ENCODE results near the gene CCDC159.

CCDC159 gene

DNA sequence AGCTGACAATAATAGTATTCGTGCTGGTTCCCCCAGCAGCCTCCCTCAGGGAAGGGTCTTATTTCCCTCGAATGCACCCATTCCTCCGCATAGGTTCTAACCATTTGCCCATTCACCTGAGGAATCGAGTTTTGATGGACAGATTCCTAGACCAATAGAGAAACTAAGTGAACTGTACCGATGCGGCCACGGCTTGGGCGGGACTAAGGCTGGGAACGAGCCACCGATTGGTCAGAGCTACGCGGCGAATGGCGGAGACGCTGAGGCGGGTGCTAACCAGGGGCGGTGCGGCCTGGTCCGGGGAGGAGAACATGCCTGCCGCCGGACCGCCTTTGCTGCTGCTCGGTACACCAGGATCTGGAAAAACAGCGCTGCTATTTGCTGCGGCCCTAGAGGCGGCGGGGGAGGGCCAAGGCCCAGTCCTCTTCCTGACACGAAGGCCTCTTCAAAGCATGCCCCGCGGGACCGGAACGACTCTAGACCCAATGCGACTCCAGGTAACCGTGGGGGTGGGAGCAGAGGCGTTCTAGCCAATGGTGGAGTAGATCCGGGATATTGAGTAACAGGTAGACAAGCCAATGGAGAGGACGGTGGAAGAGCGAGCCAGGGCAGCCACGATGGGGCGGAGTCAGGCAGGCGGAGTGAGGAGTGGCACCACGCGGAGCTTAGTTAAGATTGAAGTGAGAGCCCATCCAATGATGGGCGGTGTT, 28.3 kb downstream of the CCDC159 start, which contains the start of gene SWSAP1 (continued):
- TF ChIP-seq PRDM1 (tag by site-specific recombination; IDR thresholded peaks at IDR 0.05) (no peak), ZBTB7A (tag by site-specific recombination; IDR thresholded peaks at IDR 0.05; ENCODE audit: low read depth) (no peak; the same call in 1 of the 2 replicates), ZIC2 (tag by site-specific recombination; IDR thresholded peaks at IDR 0.05) (0 out of 2 replicates have a peak, but pooled peaks have one; percentile 12), ZNF146 (tag by site-specific recombination; IDR thresholded peaks at IDR 0.05) (no peak), FEZF1 (tag by site-specific recombination; IDR thresholded peaks at IDR 0.05) (no peak), ZNF23 (tag by site-specific recombination; IDR thresholded peaks at IDR 0.05; ENCODE audit: borderline replicate concordance) (no peak), ZNF530 (tag by site-specific recombination; IDR thresholded peaks at IDR 0.05; ENCODE audit: low read depth) (no peak), WT1 (tag by site-specific recombination; IDR thresholded peaks at IDR 0.05) (no peak), ZNF202 (tag by site-specific recombination; IDR thresholded peaks at IDR 0.05; ENCODE audit: borderline replicate concordance) (no peak), GLIS2 (tag by site-specific recombination; IDR thresholded peaks at IDR 0.05) (peak; percentile 39), ZFP3 (tag by site-specific recombination; IDR thresholded peaks at IDR 0.05; ENCODE audit: low read depth) (no peak), ZNF324 (tag by site-specific recombination; IDR thresholded peaks at IDR 0.05) (no peak), ZBTB17 (tag by site-specific recombination; IDR thresholded peaks at IDR 0.05) (peak; percentile 58), ZNF76 (tag by site-specific recombination; IDR thresholded peaks at IDR 0.05; ENCODE audit: borderline replicate concordance, low read depth) (peak; percentile 61; the same call in 1 of the 2 replicates), ZFP41 (tag by site-specific recombination; IDR thresholded peaks at IDR 0.05; ENCODE audit: borderline replicate concordance) (no peak), ZNF223 (tag by site-specific recombination; IDR thresholded peaks at IDR 0.05) (no peak), ZBTB21 (tag by site-specific recombination; IDR thresholded peaks at IDR 0.05) (0 out of 2 replicates have a peak, but pooled peaks have one; percentile 7), ZNF433 (tag by site-specific recombination; IDR thresholded peaks at IDR 0.05; ENCODE audit: low read depth) (no peak), ZNF155 (tag by site-specific recombination; IDR thresholded peaks at IDR 0.05) (no peak), HOXA7 (CRISPR knock-in tag; IDR thresholded peaks at IDR 0.05; ENCODE audit: borderline replicate concordance) (no peak)
- TF ChIP-seq, protein P1, sequence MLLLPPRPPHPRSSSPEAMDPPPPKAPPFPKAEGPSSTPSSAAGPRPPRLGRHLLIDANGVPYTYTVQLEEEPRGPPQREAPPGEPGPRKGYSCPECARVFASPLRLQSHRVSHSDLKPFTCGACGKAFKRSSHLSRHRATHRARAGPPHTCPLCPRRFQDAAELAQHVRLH (tag by site-specific recombination; IDR thresholded peaks at IDR 0.05) = peak; percentile 76; the same call in 1 of the 2 replicates
- TF ChIP-seq, protein P2, sequence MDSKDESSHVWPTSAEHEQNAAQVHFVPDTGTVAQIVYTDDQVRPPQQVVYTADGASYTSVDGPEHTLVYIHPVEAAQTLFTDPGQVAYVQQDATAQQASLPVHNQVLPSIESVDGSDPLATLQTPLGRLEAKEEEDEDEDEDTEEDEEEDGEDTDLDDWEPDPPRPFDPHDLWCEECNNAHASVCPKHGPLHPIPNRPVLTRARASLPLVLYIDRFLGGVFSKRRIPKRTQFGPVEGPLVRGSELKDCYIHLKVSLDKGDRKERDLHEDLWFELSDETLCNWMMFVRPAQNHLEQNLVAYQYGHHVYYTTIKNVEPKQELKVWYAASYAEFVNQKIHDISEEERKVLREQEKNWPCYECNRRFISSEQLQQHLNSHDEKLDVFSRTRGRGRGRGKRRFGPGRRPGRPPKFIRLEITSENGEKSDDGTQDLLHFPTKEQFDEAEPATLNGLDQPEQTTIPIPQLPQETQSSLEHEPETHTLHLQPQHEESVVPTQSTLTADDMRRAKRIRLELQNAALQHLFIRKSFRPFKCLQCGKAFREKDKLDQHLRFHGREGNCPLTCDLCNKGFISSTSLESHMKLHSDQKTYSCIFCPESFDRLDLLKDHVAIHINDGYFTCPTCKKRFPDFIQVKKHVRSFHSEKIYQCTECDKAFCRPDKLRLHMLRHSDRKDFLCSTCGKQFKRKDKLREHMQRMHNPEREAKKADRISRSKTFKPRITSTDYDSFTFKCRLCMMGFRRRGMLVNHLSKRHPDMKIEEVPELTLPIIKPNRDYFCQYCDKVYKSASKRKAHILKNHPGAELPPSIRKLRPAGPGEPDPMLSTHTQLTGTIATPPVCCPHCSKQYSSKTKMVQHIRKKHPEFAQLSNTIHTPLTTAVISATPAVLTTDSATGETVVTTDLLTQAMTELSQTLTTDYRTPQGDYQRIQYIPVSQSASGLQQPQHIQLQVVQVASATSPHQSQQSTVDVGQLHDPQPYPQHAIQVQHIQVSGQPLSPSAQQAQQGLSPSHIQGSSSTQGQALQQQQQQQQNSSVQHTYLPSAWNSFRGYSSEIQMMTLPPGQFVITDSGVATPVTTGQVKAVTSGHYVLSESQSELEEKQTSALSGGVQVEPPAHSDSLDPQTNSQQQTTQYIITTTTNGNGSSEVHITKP (tag by site-specific recombination; IDR thresholded peaks at IDR 0.05) = 0 out of 2 replicates have a peak, but pooled peaks have one; percentile 0
- TF ChIP-seq, protein P3, sequence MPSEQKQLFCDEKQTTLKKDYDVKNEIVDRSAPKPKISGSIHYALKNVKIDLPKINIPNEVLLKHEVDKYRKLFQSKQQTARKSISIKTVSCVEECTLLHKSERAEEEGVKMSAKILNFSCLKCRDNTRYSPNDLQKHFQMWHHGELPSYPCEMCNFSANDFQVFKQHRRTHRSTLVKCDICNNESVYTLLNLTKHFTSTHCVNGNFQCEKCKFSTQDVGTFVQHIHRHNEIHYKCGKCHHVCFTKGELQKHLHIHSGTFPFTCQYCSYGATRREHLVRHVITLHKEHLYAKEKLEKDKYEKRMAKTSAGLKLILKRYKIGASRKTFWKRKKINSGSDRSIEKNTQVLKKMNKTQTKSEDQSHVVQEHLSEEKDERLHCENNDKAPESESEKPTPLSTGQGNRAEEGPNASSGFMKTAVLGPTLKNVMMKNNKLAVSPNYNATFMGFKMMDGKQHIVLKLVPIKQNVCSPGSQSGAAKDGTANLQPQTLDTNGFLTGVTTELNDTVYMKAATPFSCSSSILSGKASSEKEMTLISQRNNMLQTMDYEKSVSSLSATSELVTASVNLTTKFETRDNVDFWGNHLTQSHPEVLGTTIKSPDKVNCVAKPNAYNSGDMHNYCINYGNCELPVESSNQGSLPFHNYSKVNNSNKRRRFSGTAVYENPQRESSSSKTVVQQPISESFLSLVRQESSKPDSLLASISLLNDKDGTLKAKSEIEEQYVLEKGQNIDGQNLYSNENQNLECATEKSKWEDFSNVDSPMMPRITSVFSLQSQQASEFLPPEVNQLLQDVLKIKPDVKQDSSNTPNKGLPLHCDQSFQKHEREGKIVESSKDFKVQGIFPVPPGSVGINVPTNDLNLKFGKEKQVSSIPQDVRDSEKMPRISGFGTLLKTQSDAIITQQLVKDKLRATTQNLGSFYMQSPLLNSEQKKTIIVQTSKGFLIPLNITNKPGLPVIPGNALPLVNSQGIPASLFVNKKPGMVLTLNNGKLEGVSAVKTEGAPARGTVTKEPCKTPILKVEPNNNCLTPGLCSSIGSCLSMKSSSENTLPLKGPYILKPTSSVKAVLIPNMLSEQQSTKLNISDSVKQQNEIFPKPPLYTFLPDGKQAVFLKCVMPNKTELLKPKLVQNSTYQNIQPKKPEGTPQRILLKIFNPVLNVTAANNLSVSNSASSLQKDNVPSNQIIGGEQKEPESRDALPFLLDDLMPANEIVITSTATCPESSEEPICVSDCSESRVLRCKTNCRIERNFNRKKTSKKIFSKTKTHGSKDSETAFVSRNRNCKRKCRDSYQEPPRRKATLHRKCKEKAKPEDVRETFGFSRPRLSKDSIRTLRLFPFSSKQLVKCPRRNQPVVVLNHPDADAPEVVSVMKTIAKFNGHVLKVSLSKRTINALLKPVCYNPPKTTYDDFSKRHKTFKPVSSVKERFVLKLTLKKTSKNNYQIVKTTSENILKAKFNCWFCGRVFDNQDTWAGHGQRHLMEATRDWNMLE (tag by site-specific recombination; conservative IDR thresholded peaks at IDR 0.05; ENCODE audit: low read depth) = no peak
- TF ChIP-seq, protein P4, sequence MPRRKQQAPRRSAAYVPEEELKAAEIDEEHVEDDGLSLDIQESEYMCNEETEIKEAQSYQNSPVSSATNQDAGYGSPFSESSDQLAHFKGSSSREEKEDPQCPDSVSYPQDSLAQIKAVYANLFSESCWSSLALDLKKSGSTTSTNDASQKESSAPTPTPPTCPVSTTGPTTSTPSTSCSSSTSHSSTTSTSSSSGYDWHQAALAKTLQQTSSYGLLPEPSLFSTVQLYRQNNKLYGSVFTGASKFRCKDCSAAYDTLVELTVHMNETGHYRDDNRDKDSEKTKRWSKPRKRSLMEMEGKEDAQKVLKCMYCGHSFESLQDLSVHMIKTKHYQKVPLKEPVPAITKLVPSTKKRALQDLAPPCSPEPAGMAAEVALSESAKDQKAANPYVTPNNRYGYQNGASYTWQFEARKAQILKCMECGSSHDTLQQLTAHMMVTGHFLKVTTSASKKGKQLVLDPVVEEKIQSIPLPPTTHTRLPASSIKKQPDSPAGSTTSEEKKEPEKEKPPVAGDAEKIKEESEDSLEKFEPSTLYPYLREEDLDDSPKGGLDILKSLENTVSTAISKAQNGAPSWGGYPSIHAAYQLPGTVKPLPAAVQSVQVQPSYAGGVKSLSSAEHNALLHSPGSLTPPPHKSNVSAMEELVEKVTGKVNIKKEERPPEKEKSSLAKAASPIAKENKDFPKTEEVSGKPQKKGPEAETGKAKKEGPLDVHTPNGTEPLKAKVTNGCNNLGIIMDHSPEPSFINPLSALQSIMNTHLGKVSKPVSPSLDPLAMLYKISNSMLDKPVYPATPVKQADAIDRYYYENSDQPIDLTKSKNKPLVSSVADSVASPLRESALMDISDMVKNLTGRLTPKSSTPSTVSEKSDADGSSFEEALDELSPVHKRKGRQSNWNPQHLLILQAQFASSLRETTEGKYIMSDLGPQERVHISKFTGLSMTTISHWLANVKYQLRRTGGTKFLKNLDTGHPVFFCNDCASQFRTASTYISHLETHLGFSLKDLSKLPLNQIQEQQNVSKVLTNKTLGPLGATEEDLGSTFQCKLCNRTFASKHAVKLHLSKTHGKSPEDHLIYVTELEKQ (tag by site-specific recombination; IDR thresholded peaks at IDR 0.05; ENCODE audit: borderline replicate concordance) = no peak
